Measurements from ENCODE around the gene OPTC.

OPTC gene

GRCh38 chr1:203521812-203522211 lies 27.9 kb downstream of the OPTC start:
- no peaks in the 10 kb centered on the region for H3K4me1 Mint-ChIP-seq
- DNase-seq = no peak

GRCh38 chr1:203522237-203522636 lies 28.3 kb downstream of the OPTC start:
- Mint-ChIP-seq H3K36me3 (ENCODE audit: low read depth) (no peaks in the 10 kb centered on the region), H3K4me1 (no peaks in the 10 kb centered on the region)

More at GRCh38 chr1:203521812-203522211, 27.9 kb downstream of the OPTC start:
- Mint-ChIP-seq H3K4me3 (no peak overlapping the region), H3K9me3 (no peaks in the 10 kb centered on the region), H3K27me3 (no peaks in the 10 kb centered on the region), H3K36me3 (ENCODE audit: low read depth) (no peaks in the 10 kb centered on the region), H3K27ac (no peak overlapping the region)
- no peak for ATAC-seq

GRCh38 chr1:203523667-203524066 lies 29.7 kb downstream of the OPTC start:
- Mint-ChIP-seq H3K36me3 (ENCODE audit: low read depth) (no peaks in the 10 kb centered on the region), H3K4me1 (no peaks in the 10 kb centered on the region), H3K9me3 (no peaks in the 10 kb centered on the region), H3K4me3 (no peak overlapping the region), H3K27ac (no peak overlapping the region), H3K27me3 (no peaks in the 10 kb centered on the region)
- no peak for ATAC-seq
- no peak for DNase-seq

More at GRCh38 chr1:203522237-203522636, 28.3 kb downstream of the OPTC start:
- Mint-ChIP-seq H3K9me3 (no peaks in the 10 kb centered on the region), H3K27me3 (no peaks in the 10 kb centered on the region), H3K27ac (no peak overlapping the region), H3K4me3 (no peak overlapping the region)
- ATAC-seq = no peak
- no peak for DNase-seq

GRCh38 chr1:203524152-203524551 lies 30.2 kb downstream of the OPTC start:
- no peak overlapping the region for H3K4me3 Mint-ChIP-seq
- no peak for DNase-seq
- no peaks in the 10 kb centered on the region for H3K36me3 Mint-ChIP-seq (ENCODE audit: low read depth)
- no peak for ATAC-seq
- H3K4me1 Mint-ChIP-seq = peaks cover 2% of the 10 kb centered on the region
- no peaks in the 10 kb centered on the region for H3K27me3 Mint-ChIP-seq
- H3K9me3 Mint-ChIP-seq = no peaks in the 10 kb centered on the region
- H3K27ac Mint-ChIP-seq = no peak overlapping the region

DNA sequence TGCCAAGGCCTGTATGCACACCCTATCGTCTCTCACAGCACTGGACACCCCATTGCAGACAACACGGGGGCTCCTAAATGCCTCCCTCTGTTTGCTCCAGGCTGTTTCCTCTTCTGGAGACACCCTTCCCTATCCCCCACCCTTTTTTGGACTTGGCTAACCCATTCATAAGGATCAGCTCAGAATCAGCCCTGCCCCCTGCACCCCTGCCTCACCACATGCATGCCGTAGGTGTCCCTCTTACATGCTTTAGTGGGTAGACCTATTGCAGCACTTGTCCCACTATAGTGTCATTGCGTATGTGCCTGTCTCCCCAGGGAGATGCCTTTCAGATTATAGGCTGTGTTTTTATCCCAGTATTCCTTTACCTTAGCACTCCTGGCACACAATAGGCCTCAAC lies 30.9 kb downstream of the OPTC start:
- H3K36me3 Mint-ChIP-seq (ENCODE audit: low read depth) = no peaks in the 10 kb centered on the region
- no peak overlapping the region for H3K27ac Mint-ChIP-seq
- no peaks in the 10 kb centered on the region for H3K9me3 Mint-ChIP-seq
- H3K4me3 Mint-ChIP-seq = no peak overlapping the region
- no peaks in the 10 kb centered on the region for H3K27me3 Mint-ChIP-seq
- DNase-seq (no peak), ATAC-seq (no peak)
- H3K4me1 Mint-ChIP-seq = peaks cover 5% of the 10 kb centered on the region

DNA sequence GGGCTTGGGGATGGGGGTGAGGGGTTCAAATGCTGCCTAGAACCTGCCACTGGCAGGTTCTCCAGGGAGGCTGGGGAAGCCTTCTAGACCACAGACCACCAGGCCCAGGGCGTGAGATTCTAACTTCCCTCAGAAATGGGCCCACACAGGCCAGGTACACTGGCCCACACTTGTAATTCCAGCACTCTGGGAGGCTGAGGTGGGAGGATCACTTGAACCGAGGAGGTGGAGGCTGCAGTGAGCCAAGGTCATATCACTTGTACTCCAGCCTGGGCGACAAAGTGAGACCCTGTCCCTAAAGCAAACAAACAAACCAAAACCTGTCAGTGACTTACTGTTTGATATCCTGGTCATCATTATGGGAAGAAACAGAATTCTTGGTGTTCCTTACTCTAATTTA lies 31.7 kb downstream of the OPTC start:
- H3K4me1 Mint-ChIP-seq = peaks cover 5% of the 10 kb centered on the region

GRCh38 chr1:203526130-203526529 lies 32.2 kb downstream of the OPTC start:
- H3K4me1 Mint-ChIP-seq = peaks cover 5% of the 10 kb centered on the region
- no peaks in the 10 kb centered on the region for H3K36me3 Mint-ChIP-seq (ENCODE audit: low read depth)
- no peak for ATAC-seq

More for the DNA sequence above, 31.7 kb downstream of the OPTC start:
- no peaks in the 10 kb centered on the region for H3K27me3 Mint-ChIP-seq
- no peak for DNase-seq
- no peak overlapping the region for H3K27ac Mint-ChIP-seq
- ATAC-seq = no peak
- no peaks in the 10 kb centered on the region for H3K9me3 Mint-ChIP-seq
- H3K4me3 Mint-ChIP-seq = no peak overlapping the region
- H3K36me3 Mint-ChIP-seq (ENCODE audit: low read depth) = no peaks in the 10 kb centered on the region

DNA sequence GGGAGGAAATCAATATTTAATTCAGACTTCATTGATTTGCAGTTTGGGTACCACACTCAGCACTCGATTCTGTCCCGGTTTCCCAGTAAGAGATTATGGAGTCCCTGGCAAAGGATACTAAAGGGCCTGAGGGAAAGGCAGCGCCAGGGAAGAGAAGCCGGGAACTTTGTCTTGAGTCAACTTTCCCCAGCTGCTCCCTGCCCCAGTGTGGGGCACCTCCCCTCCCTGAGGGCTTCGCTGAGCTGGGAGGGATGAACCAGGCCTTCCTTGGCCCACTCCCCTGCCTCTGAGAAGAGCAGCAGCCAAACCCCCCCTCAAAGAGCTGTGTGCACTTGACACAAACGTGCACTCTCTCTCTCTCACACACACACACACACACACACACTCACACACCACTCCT lies 32.6 kb downstream of the OPTC start:
- Mint-ChIP-seq H3K4me3 (no peak overlapping the region), H3K4me1 (peaks cover 5% of the 10 kb centered on the region), H3K9me3 (no peaks in the 10 kb centered on the region), H3K27ac (no peak overlapping the region), H3K27me3 (no peaks in the 10 kb centered on the region), H3K36me3 (ENCODE audit: low read depth) (no peaks in the 10 kb centered on the region)
- ATAC-seq = no peak
- DNase-seq = no peak

More at GRCh38 chr1:203526130-203526529, 32.2 kb downstream of the OPTC start:
- DNase-seq = no peak
- H3K9me3 Mint-ChIP-seq = no peaks in the 10 kb centered on the region
- H3K27ac Mint-ChIP-seq = no peak overlapping the region
- no peak overlapping the region for H3K4me3 Mint-ChIP-seq
- H3K27me3 Mint-ChIP-seq = no peaks in the 10 kb centered on the region

DNA sequence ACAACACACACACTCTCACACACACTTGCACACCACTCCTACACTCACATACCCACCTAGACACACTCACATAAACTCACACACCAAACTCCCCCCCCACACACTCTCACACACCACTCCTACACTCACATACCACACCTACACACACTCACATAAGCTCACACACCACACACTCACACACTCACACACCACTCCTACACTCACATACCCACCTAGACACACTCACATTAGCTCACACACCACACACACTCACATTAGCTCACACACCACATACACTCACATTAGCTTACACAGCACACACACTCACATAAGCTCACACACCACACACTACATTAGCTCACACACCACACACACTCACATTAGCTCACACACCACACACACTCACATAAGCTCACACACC lies 33.1 kb downstream of the OPTC start:
- Mint-ChIP-seq H3K9me3 (no peaks in the 10 kb centered on the region), H3K4me1 (peaks cover 5% of the 10 kb centered on the region), H3K27me3 (no peaks in the 10 kb centered on the region), H3K4me3 (no peak overlapping the region), H3K27ac (no peak overlapping the region), H3K36me3 (ENCODE audit: low read depth) (no peaks in the 10 kb centered on the region)
- DNase-seq = no peak
- no peak for ATAC-seq

- no peak for ATAC-seq
- no peaks in the 10 kb centered on the region for H3K27me3 Mint-ChIP-seq
- no peaks in the 10 kb centered on the region for H3K9me3 Mint-ChIP-seq
- H3K4me3 Mint-ChIP-seq = no peak overlapping the region
- H3K27ac Mint-ChIP-seq = no peak overlapping the region
- DNase-seq = no peak
- H3K4me1 Mint-ChIP-seq = peaks cover 5% of the 10 kb centered on the region
- H3K36me3 Mint-ChIP-seq (ENCODE audit: low read depth) = no peaks in the 10 kb centered on the region
Observed at GRCh38 chr1:203528063-203528462, 34.1 kb downstream of the OPTC start.

DNA sequence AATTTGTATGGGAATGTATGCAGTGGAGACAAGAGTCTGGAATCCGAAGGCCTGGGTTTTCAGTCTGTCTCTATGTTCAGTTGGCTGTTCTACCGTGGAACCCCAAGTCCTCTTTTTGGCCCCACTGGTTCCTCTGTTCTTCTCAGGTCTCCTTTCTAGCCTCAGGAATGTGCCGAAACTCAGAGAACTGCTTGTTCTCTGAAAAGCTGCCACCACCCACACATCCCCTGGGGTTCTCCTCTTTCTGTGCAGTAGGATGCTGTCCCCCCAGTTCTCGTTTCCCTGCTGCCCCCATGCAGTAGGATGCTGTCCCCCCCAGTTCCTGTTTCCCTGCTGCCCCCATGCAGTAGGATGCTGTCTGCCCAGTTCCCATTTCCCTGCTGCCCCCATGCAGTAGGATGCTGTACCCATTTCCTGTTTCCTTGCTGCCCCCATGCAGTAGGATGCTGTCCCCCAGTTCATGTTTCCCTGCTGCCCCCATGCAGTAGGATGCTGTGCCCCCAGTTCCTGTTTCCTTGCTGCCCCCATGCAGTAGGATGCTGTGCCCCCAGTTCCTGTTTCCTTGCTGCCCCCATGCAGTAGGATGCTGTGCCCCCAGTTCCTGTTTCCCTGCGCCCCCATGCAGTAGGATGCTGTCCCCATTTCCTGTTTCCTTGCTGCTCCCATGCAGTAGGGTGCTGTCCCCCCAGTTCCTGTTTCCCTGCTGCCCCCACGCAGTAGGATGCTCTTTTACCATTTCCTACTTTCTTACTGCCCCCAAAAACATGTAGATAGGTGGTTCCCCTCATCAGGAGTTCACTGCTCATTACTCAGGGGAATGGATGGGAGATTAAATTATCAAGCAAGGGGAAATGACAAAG lies 35.3 kb downstream of the OPTC start:
- DNase-seq (no peak), ATAC-seq (no peak)
- Mint-ChIP-seq H3K27ac (no peak overlapping the region), H3K36me3 (ENCODE audit: low read depth) (no peaks in the 10 kb centered on the region), H3K4me3 (no peak overlapping the region), H3K4me1 (peaks cover 5% of the 10 kb centered on the region), H3K27me3 (no peaks in the 10 kb centered on the region), H3K9me3 (no peaks in the 10 kb centered on the region)

GRCh38 chr1:203531063-203531462 lies 37.1 kb downstream of the OPTC start:
- no peak for ATAC-seq
- Mint-ChIP-seq H3K27ac (no peak overlapping the region), H3K4me1 (peaks cover 5% of the 10 kb centered on the region)

GRCh38 chr1:203534012-203534411 lies 40.1 kb downstream of the OPTC start:
- Mint-ChIP-seq H3K4me1 (peaks cover 3% of the 10 kb centered on the region), H3K9me3 (no peaks in the 10 kb centered on the region), H3K27ac (no peak overlapping the region), H3K36me3 (ENCODE audit: low read depth) (no peaks in the 10 kb centered on the region), H3K27me3 (peaks cover 4% of the 10 kb centered on the region), H3K4me3 (no peak overlapping the region)
- no peak for ATAC-seq
- no peak for DNase-seq

More at GRCh38 chr1:203531063-203531462, 37.1 kb downstream of the OPTC start:
- no peak for DNase-seq
- Mint-ChIP-seq H3K27me3 (no peaks in the 10 kb centered on the region), H3K9me3 (no peaks in the 10 kb centered on the region), H3K36me3 (ENCODE audit: low read depth) (no peaks in the 10 kb centered on the region), H3K4me3 (no peak overlapping the region)

DNA sequence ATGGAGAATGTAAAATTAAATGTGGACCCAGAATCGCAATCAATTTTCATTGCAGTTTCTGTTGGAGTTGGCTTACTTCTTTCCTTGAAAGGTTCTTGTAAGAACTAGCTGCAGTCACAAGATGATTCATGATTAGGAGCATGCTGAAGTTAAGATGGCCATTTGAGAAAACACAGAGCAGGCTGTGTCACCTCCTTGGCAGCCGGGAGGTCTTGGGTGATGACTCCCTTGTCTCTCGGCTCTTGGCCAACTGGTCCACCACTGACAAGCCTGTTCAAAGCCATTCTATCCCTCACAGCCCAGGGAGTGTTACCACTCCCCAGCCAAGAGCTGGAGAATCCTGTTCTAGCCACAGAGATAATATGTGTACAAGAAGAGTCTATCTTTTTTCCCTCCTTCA lies 40.6 kb downstream of the OPTC start:
- Mint-ChIP-seq H3K36me3 (ENCODE audit: low read depth) (no peaks in the 10 kb centered on the region), H3K27me3 (peaks cover 4% of the 10 kb centered on the region), H3K4me3 (no peak overlapping the region), H3K4me1 (peaks cover 1% of the 10 kb centered on the region), H3K27ac (no peak overlapping the region), H3K9me3 (no peaks in the 10 kb centered on the region)
- DNase-seq (no peak), ATAC-seq (no peak)

GRCh38 chr1:203536575-203536974 lies 42.6 kb downstream of the OPTC start:
- ATAC-seq (no peak), DNase-seq (no peak)
- no peaks in the 10 kb centered on the region for H3K36me3 Mint-ChIP-seq (ENCODE audit: low read depth)
- no peaks in the 10 kb centered on the region for H3K4me1 Mint-ChIP-seq
- no peak overlapping the region for H3K4me3 Mint-ChIP-seq
- H3K27ac Mint-ChIP-seq = no peak overlapping the region
- no peaks in the 10 kb centered on the region for H3K9me3 Mint-ChIP-seq
- peaks cover 4% of the 10 kb centered on the region for H3K27me3 Mint-ChIP-seq
